Measurements from ENCODE around the gene PLA2G2F.
A peak's percentile ranks its signal among the peaks of the same experiment; 100 is the strongest.

The PLA2G2F gene

DNA sequence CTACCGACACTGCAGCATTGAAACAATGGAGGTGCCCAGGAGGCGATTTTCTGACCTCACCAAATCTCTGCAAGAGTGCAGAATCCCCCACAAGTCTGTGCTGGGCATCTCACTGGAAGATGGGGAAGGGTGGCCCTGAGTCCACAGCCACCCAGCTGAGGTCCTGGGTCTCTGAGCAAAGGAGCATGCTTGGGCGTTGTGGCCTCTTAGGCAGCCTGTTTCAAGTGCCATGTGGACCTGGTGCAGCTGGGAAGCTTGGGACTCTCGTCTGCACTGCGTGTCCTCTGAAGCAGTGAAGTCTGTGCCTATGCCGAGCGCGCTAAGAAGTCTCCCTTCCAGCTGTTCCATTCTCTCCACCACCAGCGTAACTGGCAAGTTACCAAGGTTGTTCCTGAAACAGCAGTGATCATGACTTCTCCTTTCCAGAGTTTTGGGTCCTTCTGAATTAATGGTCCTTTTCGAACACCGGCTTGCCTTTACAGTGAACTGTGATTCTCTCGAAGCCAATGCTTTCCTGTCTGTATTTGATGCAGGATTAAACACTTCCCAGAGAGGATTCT is 52.2 kb downstream of the PLA2G2F start:
- DNase-seq: peak in 1 of 3 donors; percentile 21

DNA sequence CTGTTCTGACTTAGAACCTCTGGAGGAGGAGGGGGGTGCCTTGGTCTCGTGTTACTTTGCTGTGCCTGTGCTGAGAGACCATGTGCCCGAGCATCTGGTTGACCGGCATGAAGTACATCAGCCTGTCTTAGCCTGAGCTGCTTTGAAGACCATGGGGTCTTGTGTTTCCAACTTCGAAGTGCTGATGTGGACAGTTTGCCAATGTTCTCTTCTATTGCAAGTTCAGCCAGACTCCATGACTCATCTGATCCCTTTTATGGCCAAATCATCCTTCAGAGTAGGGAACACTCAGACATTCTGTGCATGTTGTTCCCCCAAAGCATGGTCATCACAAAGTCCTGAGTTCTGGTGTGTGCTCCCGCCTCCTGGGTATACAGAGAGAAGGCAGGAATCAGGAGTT is 53.2 kb downstream of the PLA2G2F start:
- DNase-seq: peak; percentile 19 to 45 (median 31)

DNA sequence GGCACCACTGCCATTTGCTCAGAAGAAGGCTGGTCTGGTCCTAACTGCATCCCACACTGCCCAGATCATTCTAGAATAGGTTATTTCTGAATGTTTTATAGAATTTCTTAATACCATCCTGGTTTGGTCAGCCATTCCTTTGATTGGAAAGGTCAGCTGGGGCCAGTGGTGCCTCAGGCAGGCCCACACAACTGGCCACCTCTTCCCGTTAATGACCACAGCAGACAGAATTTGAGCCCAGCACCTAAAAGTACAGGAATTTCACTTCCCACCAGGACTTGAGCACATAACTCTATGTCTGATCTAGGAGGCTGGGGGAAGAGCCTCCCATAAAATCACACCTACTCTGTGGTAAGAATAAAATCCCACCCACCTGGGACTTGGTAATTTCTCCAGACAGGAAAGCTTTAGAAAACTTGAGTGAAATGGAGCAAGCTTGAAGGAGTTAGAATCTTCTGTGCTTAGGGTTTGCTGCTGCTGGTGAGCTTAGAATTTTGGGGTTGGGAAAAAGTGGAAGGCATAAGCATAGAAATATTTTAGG is 53.8 kb downstream of the PLA2G2F start:
- no peak for DNase-seq

DNA sequence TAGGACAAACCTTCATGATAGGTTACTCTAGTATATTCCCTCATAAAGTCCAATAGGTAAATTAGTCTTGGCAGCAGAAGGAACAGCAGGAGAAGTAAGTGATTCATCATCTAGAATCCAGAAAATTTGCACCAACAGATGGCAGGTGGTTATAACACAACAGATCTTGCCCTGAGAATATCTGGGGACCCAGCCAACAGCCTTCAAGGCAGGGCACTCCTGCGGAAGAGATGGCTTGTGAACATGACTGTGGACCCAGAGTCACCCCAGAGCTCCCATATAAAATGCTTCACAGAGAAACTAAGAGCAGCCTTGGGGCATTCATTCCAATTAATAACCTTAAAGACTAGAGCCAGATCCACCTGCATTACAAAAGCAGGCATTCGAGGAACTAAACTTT is 55.1 kb downstream of the PLA2G2F start:
- no peak for DNase-seq

DNA sequence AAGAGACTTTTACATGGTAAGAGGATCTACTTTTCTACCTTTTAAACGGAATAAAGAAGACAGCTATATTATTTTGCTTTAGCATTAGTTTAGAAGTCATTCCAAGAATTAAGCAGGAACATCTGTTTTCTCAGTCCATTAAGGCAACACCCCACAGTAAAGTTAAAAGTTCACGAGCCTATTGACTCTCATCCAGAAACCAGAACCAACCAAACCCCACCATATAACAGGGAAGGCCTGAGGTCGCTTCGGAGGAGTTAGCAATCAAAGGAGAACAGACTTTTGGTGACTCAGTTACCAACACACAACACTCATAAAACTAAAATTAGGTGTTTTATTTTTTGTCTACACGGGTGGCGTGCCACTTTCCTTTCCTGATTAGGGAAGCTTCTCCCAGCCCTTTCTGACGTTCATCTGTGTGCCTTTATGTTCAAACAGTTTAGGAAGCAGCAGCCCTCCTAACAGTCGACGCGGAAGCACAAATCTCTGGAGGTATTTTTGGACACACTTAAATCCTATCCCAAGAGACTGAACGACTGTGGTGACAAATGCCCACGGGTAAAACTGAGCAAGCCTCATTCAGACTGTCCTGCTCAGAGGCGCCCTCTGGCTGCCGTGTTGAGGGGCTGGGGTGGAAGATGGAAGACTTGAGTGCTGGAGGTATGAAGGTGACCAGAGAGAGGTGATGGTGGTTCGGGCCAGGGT is 55.8 kb downstream of the PLA2G2F start:
- peak; percentile 64 to 85 (median 82) for DNase-seq

DNA sequence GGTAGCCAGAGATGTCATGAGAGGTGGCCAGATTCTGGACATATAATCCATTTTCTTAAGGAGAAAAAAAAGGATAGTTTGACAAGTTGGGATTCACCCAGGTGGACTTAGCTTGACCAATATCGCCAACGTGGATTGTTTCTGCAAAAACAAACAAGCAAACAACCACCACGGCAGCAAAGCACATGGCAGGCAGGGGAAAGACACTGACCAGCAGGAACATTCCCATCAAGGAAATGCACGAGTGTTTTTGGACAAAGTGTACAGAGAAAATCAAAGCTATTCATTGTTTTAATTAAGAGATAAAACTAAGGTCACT is 56.3 kb downstream of the PLA2G2F start:
- no peak for DNase-seq

DNA sequence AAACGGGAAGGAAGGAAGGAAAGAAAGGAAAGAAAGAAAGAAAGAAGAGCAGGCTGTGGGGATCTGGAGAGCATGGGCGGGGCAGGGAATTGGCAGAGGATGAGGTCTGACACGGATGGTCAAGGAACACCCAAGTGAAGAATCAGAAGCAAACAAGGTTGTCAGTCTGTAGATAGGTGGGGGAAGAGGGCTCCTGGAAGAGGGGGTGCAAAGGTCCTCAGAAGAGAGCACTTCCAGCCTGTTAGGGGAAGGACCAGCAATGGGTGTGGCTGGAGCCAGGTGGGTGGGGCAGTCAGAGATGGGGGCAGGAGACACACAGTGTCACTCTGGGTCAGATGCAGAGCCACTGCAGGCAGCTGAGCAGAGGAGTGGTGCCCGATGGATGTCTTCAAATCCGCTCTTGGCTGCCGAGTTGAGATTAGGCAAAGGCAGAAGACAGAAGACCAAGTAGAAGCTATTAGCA is 58.2 kb downstream of the PLA2G2F start:
- no peak for DNase-seq

DNA sequence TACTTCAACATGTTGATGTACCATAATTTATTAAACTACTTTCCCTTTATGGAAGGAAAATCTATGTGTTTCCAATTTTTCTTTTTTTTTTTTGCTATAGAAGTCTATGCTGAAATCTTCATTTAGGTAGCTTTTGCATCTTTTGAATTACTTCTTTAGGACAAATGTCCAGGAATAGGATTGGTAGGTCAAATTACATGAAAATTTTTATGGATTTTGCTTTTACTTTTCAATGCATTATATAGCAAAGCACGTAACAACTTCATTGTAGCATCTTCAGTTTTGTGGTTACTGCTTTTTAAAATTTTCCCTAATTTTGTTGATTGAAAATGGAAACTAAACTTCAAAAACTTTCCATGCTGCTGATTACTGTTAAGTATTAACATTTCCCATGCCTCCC is 59.2 kb downstream of the PLA2G2F start:
- DNase-seq: no peak

DNA sequence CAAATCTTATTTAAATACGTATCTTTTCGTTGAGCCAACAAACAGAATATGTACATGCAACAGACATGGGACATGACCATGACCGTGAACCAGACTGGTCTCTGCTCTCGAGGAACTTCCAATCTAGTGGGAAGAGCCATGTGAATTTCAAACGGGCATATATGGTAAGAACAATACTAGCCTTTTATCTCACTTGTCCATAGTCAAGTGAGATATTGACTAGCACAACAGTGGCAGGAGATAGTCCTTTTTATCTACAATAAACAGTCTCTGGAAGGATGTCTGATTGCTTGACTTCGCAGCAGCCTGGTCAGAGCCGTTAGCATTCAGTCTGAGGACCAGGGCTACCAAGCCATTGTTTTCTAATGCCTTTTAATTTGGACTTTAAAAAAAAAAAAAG is 59.8 kb downstream of the PLA2G2F start:
- no peak for DNase-seq

DNA sequence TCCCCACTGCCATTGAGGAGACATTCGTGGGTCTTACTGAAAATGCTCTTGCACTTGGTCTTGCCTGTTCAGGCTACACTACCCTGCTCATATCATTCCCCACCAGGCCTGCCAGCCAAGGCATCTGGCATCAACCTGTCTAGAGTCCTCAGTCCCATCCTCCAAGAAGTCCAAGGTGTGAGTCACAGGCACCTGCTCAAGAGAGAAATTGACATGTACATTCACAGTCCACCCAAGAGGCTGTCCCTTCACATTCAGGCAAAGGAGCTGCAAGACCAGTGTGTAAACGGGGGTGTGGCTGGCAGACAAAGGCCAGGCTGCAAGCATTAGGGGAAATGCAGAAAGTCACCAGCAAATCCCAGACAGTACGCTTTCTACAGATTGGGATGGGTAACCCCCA is 60.3 kb downstream of the PLA2G2F start:
- no peak for DNase-seq

DNA sequence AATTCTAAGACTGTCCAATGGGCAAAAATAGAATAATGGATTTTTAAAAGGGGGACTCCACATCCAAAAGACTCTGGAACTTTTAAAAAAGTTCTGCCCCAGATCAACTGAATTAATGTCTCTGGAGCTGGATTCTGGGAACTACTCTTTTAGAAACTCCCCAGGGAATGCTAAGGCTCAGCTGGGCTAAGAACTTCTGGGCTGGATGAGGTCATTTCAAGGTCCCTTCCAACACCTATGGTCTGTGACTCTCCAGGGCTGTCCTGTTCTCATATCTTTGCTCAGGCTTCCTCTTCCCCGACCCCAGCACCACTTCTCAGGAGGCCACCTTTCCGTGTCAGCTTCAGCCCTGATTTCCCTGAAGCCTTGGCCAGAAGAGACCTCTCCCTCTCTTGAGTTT is 60.7 kb downstream of the PLA2G2F start:
- DNase-seq: no peak
